Femur (tissue), 1 donor: ENCODE measurements around the gene RPL13.

Experiments used
- DNase-seq: peaks from one replicate; pipeline ENCODE4 v3.0.0-alpha.2; 2017

The RPL13 gene

DNA sequence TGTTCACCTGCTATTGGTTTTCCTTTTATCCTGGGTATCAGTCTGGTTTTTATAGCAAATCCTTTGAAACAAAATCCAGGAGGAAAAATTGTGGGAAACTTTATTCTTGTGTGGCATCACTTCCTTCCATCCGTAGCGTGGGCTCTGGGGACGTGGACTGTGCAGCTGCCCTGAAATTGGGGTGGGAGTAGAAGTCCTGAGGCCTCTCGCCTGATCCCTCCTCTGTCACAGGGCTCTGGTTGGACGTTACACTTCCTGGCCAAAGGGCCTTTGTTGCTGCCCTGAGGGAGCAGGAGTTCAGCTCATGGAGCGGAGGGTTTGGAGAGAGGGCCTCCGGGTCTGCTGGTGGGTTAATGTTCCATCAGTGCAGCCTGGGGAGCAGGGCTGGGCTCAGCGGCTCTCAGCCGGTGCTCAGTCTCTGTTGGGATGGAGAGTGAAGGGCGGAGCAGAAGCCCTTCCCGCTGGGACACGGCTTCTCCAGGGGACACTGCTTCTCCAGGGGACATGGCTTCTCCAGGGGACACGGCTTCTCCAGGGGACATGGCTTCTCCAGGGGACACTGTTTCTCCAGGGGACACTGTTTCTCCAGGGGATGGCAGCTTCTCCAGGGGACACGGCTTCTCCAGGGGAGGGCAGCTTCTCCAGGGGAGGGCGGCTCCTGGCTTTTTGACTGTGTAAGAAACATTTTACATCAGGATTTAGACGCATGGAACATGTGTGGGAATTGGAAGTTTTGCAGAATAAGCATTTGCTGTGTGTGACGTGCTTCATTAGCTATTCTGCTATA lies 15.2 kb upstream of the RPL13 start:
- DNase-seq: no peak

- DNase-seq: no peak
Measured at GRCh38 chr16:89545831-89546574, 14.5 kb upstream of the RPL13 start.

DNA sequence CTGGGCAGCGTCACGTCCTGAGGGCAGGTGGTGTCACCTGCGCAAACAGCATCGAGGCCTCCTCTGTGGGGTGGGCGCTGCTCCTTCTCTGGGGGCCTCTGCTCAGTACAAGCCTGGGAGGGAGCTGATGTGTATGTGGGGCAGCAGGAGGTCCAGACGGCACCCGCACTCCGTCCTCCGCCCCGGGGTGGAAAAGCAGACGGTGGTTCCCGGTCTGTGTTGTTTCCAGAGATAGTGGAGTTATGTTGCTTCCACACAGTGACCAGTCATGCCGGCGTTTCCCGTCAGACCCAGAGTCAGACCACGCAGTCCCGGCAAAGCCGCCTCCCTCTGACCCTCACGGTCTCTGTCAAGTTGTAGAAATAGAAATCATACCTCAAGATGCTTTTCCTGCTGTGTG lies 13.7 kb upstream of the RPL13 start:
- DNase-seq: no peak

- DNase-seq: no peak
Measured at GRCh38 chr16:89547291-89547690, 13.2 kb upstream of the RPL13 start.

GRCh38 chr16:89547860-89548259 lies 12.6 kb upstream of the RPL13 start:
- no peak for DNase-seq

DNA sequence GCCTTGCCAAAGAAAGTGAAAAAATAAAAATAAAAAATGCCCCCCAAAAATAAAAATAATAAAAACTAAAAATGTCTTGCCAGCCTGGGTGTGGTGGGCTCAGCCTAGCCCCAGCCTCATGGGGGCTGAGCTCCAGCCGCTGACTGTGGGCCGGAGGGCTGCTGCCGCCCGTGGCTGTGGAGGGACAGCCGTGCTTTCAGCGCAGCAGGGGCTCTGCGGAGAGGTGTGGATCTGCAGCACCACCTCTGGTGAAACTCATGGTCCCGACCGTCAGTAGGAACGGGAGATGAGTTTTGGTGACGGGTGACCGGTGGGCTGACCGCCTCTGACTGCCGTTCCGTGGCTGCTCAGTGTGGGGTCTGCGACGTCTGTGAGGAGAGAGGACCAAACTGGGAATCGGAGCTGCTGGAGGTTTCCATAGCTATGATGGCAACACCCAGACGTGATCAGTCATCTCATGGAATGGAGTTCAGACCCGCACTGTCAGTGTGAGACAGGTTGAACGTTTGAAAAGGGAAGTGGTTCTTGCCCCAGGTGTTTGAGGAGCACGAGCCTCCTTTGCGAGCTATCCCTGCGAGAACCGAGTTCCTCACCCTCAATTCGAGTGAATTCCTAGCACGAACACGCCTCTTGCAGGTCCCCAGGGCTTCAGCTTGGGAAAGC lies 12.0 kb upstream of the RPL13 start:
- DNase-seq: no peak

DNA sequence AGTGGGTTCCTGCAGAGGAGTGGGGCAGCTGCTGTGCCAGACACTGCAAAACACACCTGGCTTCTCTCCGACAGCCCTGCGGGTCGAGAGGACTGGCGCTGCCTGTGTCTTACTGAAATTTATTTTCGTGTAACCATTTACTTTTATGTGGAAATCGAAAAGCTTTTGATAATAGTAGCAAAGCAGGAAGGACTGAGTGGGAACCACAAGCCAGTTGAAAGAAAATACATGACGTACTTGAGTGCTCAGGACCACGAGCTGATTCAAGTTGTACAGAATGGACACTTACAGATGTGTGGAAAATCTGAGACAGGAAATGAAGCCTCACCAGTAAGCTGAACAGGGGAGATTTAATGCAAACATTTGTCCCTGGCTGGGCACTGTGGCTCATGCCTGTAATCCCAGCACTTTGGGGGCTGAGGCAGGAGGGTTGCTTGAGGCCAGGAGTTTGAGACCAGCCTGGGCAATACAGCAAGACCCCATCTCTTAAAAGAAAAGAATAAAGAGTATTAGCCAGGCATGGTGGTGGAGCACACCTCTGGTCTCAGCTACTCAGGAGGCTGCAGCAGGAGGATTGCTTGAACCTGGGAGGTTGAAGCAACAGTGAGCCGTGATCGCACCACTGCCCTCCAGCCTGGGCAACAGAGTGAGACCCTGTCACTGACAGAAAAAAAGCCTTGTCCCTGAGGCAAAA lies 11.3 kb upstream of the RPL13 start:
- DNase-seq: no peak

DNA sequence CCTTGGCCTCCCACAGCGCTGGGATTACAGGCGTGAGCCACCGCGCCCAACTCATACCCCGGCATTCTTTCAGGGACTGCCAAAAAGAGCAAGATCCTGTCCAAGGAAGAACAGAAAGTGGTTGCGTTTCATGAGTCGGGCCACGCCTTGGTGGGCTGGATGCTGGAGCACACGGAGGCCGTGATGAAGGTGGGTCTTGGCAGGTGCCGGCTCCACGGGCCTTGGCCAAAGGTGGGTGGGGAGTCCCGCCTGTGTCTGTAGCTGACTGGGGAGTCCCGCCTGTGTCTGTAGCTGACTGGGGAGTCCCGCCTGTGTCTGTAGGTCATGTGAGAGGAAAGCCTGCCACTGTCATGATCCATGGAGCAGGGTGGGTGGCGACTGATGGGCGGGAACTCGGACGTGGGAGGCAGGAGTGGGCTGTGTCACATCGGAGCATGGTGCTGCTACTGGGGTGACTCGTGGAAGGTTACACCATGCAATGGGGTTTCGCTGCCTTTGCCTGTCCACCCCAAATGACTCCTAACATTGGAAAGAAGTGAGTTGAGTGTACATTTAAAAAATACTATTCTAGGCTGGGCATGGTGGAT lies 10.0 kb upstream of the RPL13 start:
- no peak for DNase-seq

DNA sequence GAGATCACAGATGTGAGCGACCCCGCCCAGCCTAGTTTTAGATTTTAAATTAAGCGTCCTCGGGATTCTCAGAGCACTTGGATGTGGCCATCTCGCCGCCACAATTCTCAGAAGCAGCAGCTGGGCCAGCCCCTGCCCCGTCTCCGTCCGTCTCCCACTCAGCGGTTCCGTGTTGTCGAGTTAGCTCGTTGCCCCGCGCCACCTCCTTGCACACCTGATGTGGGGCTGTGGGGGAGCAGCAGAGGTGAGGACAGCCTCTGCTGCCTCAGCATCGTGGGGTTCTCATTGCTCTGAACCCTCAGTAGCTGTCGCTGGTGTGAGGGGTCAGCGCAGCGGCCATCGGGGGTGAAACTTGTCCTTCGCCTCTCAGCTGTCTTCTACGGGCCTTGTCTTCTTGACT lies 8.2 kb upstream of the RPL13 start:
- DNase-seq: no peak

DNA sequence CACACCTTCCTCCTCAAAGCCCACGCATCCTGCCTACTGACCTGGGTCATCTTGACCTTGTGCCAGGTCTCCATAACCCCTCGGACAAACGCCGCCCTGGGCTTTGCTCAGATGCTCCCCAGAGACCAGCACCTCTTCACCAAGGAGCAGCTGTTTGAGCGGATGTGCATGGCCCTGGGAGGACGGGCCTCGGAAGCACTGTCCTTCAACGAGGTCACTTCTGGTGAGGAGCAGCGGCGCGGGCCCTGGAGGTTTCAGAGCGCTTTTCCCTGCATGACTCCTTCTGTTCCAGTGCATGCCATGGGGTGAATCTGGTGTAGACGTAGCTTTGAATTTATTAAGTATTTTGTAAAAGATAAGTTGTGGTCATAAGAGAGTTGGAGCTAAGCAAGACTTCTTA lies 7.6 kb upstream of the RPL13 start:
- DNase-seq: no peak

DNA sequence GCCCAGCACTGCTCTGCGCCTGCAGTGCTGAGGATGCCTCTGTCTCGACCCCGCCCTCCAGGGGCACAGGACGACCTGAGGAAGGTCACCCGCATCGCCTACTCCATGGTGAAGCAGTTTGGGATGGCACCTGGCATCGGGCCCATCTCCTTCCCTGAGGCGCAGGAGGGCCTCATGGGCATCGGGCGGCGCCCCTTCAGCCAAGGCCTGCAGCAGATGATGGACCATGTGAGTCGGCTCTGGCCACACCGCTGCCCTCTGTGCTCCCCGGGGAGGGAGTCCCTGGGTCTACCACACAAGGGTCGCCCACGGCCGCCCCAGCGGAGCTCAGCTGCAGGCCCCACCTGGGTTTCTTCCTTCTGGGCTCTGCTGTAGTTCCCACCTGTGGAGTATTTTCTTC lies 6.7 kb upstream of the RPL13 start:
- no peak for DNase-seq

- DNase-seq: no peak
Measured at GRCh38 chr16:89554343-89554742, 6.1 kb upstream of the RPL13 start.

- no peak for DNase-seq
Measured at GRCh38 chr16:89555265-89555664, 5.2 kb upstream of the RPL13 start.

- DNase-seq: no peak
Measured at GRCh38 chr16:89555780-89556179, 4.7 kb upstream of the RPL13 start.

- DNase-seq: peak; percentile 85
Measured at GRCh38 chr16:89556750-89557689, 3.5 kb upstream of the RPL13 start.

GRCh38 chr16:89557690-89558490 lies 2.6 kb upstream of the RPL13 start:
- DNase-seq: no peak

DNA sequence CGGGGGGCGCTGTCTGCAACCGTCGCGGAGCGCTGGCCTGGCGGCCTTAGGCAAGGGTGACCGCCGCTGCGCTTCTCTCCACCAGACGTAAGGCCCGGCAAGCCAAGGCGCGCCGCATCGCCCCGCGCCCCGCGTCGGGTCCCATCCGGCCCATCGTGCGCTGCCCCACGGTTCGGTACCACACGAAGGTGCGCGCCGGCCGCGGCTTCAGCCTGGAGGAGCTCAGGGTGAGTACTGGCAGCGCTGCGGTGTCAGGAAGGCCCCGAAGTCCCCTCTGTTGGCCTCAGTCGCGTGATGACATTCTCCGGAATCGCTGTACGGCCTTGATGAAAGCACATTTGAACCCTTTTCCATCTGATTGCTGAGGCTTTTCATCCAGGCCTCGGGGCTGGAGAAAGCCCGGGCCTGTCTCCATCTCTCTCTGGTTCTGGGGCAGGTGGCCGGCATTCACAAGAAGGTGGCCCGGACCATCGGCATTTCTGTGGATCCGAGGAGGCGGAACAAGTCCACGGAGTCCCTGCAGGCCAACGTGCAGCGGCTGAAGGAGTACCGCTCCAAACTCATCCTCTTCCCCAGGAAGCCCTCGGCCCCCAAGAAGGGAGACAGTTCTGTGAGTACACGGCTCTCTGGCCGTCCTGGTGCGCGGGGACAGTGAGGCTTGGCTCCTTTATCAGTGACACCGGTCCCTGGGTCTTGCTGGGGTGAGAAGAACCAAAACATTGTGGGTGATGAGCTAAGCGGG lies 831 bp downstream of the RPL13 start:
- no peak for DNase-seq

DNA sequence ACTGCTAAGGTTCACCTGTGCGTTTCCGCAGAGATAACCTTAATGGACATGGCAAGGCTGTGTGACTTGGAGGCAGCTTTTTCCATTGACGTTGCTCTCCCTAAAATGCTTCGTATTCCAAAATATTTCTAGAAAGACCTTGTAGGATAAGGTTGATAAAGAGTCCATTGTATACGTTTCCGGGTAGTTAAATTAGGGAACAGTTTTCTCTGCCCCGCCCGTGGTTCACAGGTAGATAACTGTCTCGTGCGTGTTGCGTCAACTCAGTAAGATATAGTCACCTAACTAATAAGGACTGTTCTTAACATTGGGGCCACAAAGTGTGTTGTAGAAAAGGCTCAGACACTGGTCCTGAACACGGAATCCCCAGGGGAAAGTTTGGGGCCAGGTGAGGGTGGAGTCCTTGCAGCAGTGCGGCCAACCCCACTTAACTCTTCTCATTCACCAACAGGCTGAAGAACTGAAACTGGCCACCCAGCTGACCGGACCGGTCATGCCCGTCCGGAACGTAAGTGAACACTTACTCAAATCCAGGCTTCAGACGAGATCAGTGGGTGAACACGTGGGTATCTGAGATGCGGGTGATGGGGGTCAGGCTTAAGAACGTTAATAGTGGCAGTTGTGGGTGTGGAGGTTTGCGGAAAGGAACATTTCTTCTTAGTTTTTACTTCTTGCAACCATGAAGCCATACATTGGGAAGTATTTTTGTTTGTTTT lies 1.6 kb downstream of the RPL13 start:
- no peak for DNase-seq

- DNase-seq: no peak
Measured at GRCh38 chr16:89562939-89563338, 2.5 kb downstream of the RPL13 start.
